ENCODE measurements around the gene HOXD10.

- TF ChIP-seq TAF1 (CRISPR knock-in tag; IDR thresholded peaks at IDR 0.05) (no peak), ETV6 (CRISPR knock-in tag; conservative IDR thresholded peaks at IDR 0.05) (no peak), PHF8 (CRISPR knock-in tag; IDR thresholded peaks at IDR 0.05) (no peak), CTCF (CRISPR knock-in tag; IDR thresholded peaks at IDR 0.05) (no peak), GTF2F1 (IDR thresholded peaks at IDR 0.05; ENCODE audit: low read length) (no peak), PTBP1 (IDR thresholded peaks at IDR 0.05; ENCODE audit: low read depth, low read length, poor library complexity, severe bottlenecking) (no peak), FOXJ3 (CRISPR knock-in tag; IDR thresholded peaks at IDR 0.05; ENCODE audit: borderline replicate concordance) (no peak), CBX2 (IDR thresholded peaks at IDR 0.05; ENCODE audit: low read depth, low read length) (no peak), CBX2 (CRISPR knock-in tag; IDR thresholded peaks at IDR 0.05; ENCODE audit: low read depth) (no peak), SIN3A (IDR thresholded peaks at IDR 0.05; ENCODE audit: borderline replicate concordance, low read depth, low read length) (no peak), POLR2A (IDR thresholded peaks at IDR 0.05; ENCODE audit: insufficient read depth in 1 of 2, low read depth in 2 of 2, low read length in 2 of 2) (no peak), ZNF441 (CRISPR knock-in tag; IDR thresholded peaks at IDR 0.05; ENCODE audit: borderline replicate concordance) (no peak), ZNF274 (CRISPR knock-in tag; IDR thresholded peaks at IDR 0.05) (no peak), CEBPB (IDR thresholded peaks at IDR 0.05; ENCODE audit: borderline replicate concordance, low read depth, low read length) (no peak), ATF7 (IDR thresholded peaks at IDR 0.05) (no peak), ATF7 (CRISPR knock-in tag; IDR thresholded peaks at IDR 0.05) (no peak)
Observed at GRCh38 chr2:176085120-176085788, 31.3 kb upstream of the HOXD10 start.

All from HepG2 (cell line).